ENCODE data around the gene METTL8.
A peak's percentile ranks its signal among the peaks of the same experiment; 100 is the strongest.

The METTL8 gene

GRCh38 chr2:171308280-171309054 is 125.3 kb downstream of the METTL8 start:
- in situ Hi-C loops (cut with HindIII; ENCODE audit: low sequenced_read_pairs), result no loop called here
- TF ChIP-seq CTCF (IDR thresholded peaks at IDR 0.05; ENCODE audit: low read depth, low read length), result no peak
- DNase-seq (ENCODE audit: low read depth, low spot score), result no peak
- no peak overlapping the region for H3K4me3 ChIP-seq (ENCODE audit: low read depth, low read length)

GRCh38 chr2:171307560-171307959 is 126.2 kb downstream of the METTL8 start:
- no peak for DNase-seq (ENCODE audit: low read depth, low spot score)
- no peak for TF ChIP-seq CTCF (IDR thresholded peaks at IDR 0.05; ENCODE audit: low read depth, low read length)
- in situ Hi-C loops (cut with HindIII; ENCODE audit: low sequenced_read_pairs), result no loop called here
- H3K4me3 ChIP-seq (ENCODE audit: low read depth, low read length), result no peak overlapping the region

GRCh38 chr2:171297956-171298355 is 135.8 kb downstream of the METTL8 start:
- H3K4me3 ChIP-seq (ENCODE audit: low read depth, low read length), result no peak overlapping the region
- in situ Hi-C loops (cut with HindIII; ENCODE audit: low sequenced_read_pairs), result no loop called here
- no peak for TF ChIP-seq CTCF (IDR thresholded peaks at IDR 0.05; ENCODE audit: low read depth, low read length)
- peak; percentile 29 for DNase-seq (ENCODE audit: low read depth, low spot score)

- no peak for DNase-seq (ENCODE audit: low read depth, low spot score)
- in situ Hi-C loops (cut with HindIII; ENCODE audit: low sequenced_read_pairs), result no loop called here
- no peak overlapping the region for H3K4me3 ChIP-seq (ENCODE audit: low read depth, low read length)
- no peak for TF ChIP-seq CTCF (IDR thresholded peaks at IDR 0.05; ENCODE audit: low read depth, low read length)
These were observed 139.2 kb downstream of the METTL8 start for GRCh38 chr2:171294608-171295007.

- DNase-seq (ENCODE audit: low read depth, low spot score), result no peak
- no peak for TF ChIP-seq CTCF (IDR thresholded peaks at IDR 0.05; ENCODE audit: low read depth, low read length)
- in situ Hi-C loops (cut with HindIII; ENCODE audit: low sequenced_read_pairs), result no loop called here
These were observed 140.1 kb downstream of the METTL8 start for GRCh38 chr2:171293661-171294060.

GRCh38 chr2:171289991-171290390 is 143.8 kb downstream of the METTL8 start:
- in situ Hi-C loops (cut with HindIII; ENCODE audit: low sequenced_read_pairs), result no loop called here
- no peak for TF ChIP-seq CTCF (IDR thresholded peaks at IDR 0.05; ENCODE audit: low read depth, low read length)
- H3K4me3 ChIP-seq (ENCODE audit: low read depth, low read length), result no peak overlapping the region
- DNase-seq (ENCODE audit: low read depth, low spot score), result no peak

More at GRCh38 chr2:171293661-171294060, 140.1 kb downstream of the METTL8 start:
- H3K4me3 ChIP-seq (ENCODE audit: low read depth, low read length), result no peak overlapping the region
